ENCODE data around the gene PPP1R11. TPM values are rescaled to one million over a fixed set of nuclear protein-coding genes. Genes with fewer than 3 reads are reported as not detected.

PPP1R11 gene
- total and polyA plus RNA-seq, 2 of the 13 experiments (the other 11 are each of a cell fraction or from before 2014, with no cell fraction given): 32.1 to 58.9 TPM

DNA sequence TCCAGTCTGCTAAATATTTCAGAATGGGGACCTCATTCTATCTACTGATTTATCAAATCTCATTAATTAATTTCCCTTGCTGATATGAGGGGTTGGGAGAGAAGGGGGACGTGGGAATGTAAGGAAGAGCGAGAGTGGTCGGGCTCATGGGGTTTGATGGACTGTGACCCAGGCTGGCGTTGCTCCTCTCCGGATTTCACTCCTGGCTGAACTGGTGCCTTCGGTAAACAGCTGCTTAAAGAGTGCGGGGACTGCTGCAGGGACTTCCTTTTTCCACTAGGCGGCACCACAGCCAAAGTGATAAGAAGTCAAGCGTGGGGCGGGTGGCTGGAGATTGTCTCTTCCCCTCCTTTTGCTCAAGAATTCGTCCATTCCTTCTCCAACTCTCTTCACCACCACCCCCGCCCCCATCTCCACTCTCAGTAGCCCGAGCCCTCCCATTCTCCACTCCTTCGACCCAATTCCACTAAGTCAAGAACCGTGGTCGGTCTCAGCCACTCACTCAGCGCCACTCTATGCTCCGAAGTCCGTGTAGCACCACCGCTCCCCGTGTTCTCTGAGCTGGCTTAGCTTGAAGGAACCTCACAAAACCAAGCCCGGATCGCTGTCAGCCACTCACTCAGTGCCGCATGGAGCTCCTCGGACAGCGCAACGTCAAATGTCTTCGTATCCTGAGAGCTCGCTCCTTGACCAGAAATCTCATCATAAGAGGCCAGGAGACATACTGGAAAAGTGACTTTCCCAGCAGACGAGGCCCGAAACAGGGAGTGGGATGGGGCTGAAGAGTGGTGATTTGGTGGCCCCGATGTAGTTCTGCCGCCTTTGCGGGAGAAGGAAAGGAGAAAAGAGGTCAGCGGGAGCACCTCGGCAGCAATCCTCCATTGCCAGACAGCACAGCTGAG, 36.2 kb downstream of the PPP1R11 start (continued):
- TF ChIP-seq, protein P1, sequence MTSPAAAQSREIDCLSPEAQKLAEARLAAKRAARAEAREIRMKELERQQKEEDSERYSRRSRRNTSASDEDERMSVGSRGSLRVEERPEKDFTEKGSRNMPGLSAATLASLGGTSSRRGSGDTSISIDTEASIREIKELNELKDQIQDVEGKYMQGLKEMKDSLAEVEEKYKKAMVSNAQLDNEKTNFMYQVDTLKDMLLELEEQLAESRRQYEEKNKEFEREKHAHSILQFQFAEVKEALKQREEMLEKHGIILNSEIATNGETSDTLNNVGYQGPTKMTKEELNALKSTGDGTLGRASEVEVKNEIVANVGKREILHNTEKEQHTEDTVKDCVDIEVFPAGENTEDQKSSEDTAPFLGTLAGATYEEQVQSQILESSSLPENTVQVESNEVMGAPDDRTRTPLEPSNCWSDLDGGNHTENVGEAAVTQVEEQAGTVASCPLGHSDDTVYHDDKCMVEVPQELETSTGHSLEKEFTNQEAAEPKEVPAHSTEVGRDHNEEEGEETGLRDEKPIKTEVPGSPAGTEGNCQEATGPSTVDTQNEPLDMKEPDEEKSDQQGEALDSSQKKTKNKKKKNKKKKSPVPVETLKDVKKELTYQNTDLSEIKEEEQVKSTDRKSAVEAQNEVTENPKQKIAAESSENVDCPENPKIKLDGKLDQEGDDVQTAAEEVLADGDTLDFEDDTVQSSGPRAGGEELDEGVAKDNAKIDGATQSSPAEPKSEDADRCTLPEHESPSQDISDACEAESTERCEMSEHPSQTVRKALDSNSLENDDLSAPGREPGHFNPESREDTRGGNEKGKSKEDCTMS (CRISPR knock-in tag; conservative IDR thresholded peaks at IDR 0.05): no peak
- TF ChIP-seq, protein P2, sequence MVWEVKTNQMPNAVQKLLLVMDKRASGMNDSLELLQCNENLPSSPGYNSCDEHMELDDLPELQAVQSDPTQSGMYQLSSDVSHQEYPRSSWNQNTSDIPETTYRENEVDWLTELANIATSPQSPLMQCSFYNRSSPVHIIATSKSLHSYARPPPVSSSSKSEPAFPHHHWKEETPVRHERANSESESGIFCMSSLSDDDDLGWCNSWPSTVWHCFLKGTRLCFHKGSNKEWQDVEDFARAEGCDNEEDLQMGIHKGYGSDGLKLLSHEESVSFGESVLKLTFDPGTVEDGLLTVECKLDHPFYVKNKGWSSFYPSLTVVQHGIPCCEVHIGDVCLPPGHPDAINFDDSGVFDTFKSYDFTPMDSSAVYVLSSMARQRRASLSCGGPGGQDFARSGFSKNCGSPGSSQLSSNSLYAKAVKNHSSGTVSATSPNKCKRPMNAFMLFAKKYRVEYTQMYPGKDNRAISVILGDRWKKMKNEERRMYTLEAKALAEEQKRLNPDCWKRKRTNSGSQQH (CRISPR knock-in tag; IDR thresholded peaks at IDR 0.05; ENCODE audit: low read depth): no peak
- TF ChIP-seq ZNF460 (CRISPR knock-in tag; IDR thresholded peaks at IDR 0.05; ENCODE audit: borderline replicate concordance) (no peak), PTBP1 (IDR thresholded peaks at IDR 0.05; ENCODE audit: low read depth, low read length, poor library complexity, severe bottlenecking) (no peak), MEF2D (CRISPR knock-in tag; IDR thresholded peaks at IDR 0.05) (0 out of 2 replicates have a peak, but pooled peaks have one; percentile 50), SAP130 (CRISPR knock-in tag; IDR thresholded peaks at IDR 0.05; ENCODE audit: low read depth) (peak; percentile 81), SRSF9 (IDR thresholded peaks at IDR 0.05; ENCODE audit: borderline replicate concordance, insufficient read depth, low read depth, low read length, poor library complexity, severe bottlenecking) (no peak), NR2C2 (CRISPR knock-in tag; IDR thresholded peaks at IDR 0.05; ENCODE audit: borderline replicate concordance) (peak; percentile 31; the same call in 1 of the 2 replicates), HOXD1 (CRISPR knock-in tag; IDR thresholded peaks at IDR 0.05) (no peak), ZNF619 (CRISPR knock-in tag; IDR thresholded peaks at IDR 0.05) (peak; percentile 72), KDM6A (CRISPR knock-in tag; IDR thresholded peaks at IDR 0.05; ENCODE audit: low read depth) (no peak), RAD51 (IDR thresholded peaks at IDR 0.05; ENCODE audit: borderline replicate concordance) (no peak), ZNF777 (CRISPR knock-in tag; IDR thresholded peaks at IDR 0.05) (no peak; the same call in 1 of the 2 replicates), CEBPG (CRISPR knock-in tag; IDR thresholded peaks at IDR 0.05) (peak; percentile 21; the same call in 1 of the 2 replicates), KDM5A (IDR thresholded peaks at IDR 0.05; ENCODE audit: borderline replicate concordance, low read length) (no peak; the same call in 1 of the 2 replicates), ZNF296 (CRISPR knock-in tag; conservative IDR thresholded peaks at IDR 0.05) (no peak)
- TF ChIP-seq, protein P3, sequence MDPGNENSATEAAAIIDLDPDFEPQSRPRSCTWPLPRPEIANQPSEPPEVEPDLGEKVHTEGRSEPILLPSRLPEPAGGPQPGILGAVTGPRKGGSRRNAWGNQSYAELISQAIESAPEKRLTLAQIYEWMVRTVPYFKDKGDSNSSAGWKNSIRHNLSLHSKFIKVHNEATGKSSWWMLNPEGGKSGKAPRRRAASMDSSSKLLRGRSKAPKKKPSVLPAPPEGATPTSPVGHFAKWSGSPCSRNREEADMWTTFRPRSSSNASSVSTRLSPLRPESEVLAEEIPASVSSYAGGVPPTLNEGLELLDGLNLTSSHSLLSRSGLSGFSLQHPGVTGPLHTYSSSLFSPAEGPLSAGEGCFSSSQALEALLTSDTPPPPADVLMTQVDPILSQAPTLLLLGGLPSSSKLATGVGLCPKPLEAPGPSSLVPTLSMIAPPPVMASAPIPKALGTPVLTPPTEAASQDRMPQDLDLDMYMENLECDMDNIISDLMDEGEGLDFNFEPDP (CRISPR knock-in tag; conservative IDR thresholded peaks at IDR 0.05): no peak
- TF ChIP-seq, protein P4, sequence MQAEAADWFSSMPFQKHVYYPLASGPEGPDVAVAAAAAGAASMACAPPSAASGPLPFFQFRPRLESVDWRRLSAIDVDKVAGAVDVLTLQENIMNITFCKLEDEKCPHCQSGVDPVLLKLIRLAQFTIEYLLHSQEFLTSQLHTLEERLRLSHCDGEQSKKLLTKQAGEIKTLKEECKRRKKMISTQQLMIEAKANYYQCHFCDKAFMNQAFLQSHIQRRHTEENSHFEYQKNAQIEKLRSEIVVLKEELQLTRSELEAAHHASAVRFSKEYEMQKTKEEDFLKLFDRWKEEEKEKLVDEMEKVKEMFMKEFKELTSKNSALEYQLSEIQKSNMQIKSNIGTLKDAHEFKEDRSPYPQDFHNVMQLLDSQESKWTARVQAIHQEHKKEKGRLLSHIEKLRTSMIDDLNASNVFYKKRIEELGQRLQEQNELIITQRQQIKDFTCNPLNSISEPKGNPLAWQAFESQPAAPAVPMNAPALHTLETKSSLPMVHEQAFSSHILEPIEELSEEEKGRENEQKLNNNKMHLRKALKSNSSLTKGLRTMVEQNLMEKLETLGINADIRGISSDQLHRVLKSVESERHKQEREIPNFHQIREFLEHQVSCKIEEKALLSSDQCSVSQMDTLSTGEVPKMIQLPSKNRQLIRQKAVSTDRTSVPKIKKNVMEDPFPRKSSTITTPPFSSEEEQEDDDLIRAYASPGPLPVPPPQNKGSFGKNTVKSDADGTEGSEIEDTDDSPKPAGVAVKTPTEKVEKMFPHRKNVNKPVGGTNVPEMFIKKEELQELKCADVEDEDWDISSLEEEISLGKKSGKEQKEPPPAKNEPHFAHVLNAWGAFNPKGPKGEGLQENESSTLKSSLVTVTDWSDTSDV (CRISPR knock-in tag; IDR thresholded peaks at IDR 0.05): no peak
- TF ChIP-seq, protein P5, sequence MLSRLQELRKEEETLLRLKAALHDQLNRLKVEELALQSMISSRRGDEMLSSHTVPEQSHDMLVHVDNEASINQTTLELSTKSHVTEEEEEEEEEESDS (CRISPR knock-in tag; IDR thresholded peaks at IDR 0.05; ENCODE audit: borderline replicate concordance): 0 out of 2 replicates have a peak, but pooled peaks have one; percentile 5
